Epithelial cell of prostate (primary cell): ENCODE measurements around the gene SNX18.

Source experiments
- DNase-seq: peaks from one replicate; pipeline ENCODE4 v3.0.0-alpha.2; 2011; ENCODE audit warnings: low read depth, low spot score
- H3K27ac ChIP-seq: fragments of 450-650 bp; 2 replicates; pipeline ENCODE4 v1.5.1; 2017; ENCODE audit warnings: mild to moderate bottlenecking

The SNX18 gene

GRCh38 chr5:54577528-54577927 lies 60.0 kb downstream of the SNX18 start:
- no peak for DNase-seq
- H3K27ac ChIP-seq = no peak overlapping the region

- no peak overlapping the region for H3K27ac ChIP-seq
- no peak for DNase-seq
These were observed 60.5 kb downstream of the SNX18 start for GRCh38 chr5:54577937-54578653.

GRCh38 chr5:54579591-54580295 lies 62.2 kb downstream of the SNX18 start:
- no peak overlapping the region for H3K27ac ChIP-seq
- DNase-seq = no peak

GRCh38 chr5:54580997-54581811 lies 63.6 kb downstream of the SNX18 start:
- DNase-seq = no peak
- H3K27ac ChIP-seq = no peak overlapping the region

- no peak overlapping the region for H3K27ac ChIP-seq
- no peak for DNase-seq
These were observed 64.4 kb downstream of the SNX18 start for GRCh38 chr5:54581831-54582548.

GRCh38 chr5:54586336-54586735 lies 68.8 kb downstream of the SNX18 start:
- no peak for DNase-seq
- no peak overlapping the region for H3K27ac ChIP-seq

GRCh38 chr5:54589786-54590185 lies 72.2 kb downstream of the SNX18 start:
- no peak overlapping the region for H3K27ac ChIP-seq
- no peak for DNase-seq

- no peak overlapping the region for H3K27ac ChIP-seq
- DNase-seq = no peak
These were observed 73.3 kb downstream of the SNX18 start for GRCh38 chr5:54590824-54591223.

- no peak overlapping the region for H3K27ac ChIP-seq
- DNase-seq = no peak
These were observed 76.2 kb downstream of the SNX18 start for GRCh38 chr5:54593779-54594178.

GRCh38 chr5:54594181-54594580 lies 76.6 kb downstream of the SNX18 start:
- DNase-seq = no peak
- no peak overlapping the region for H3K27ac ChIP-seq

- H3K27ac ChIP-seq = no peak overlapping the region
These were observed 78.2 kb downstream of the SNX18 start for GRCh38 chr5:54595721-54596120.

More at GRCh38 chr5:54595721-54596120, 78.2 kb downstream of the SNX18 start:
- no peak for DNase-seq
